Sigmoid colon (tissue), 7 donors: ENCODE results near the gene FAM83B. TPM values are rescaled to one million over a fixed set of nuclear protein-coding genes. Genes with fewer than 3 reads are reported as not detected.
"Not testable (repeated sequence)": the region's sequence is repeated elsewhere in the genome, so short reads cannot be mapped to it uniquely, and the experiment has no call there.

ENCODE experiments used
- DNase-seq: peaks from one replicate; pipeline ENCODE4 v3.0.0-alpha.2; 2019
- H3K27ac ChIP-seq, 4 donors: fragments of 200-600 bp; sonication (generic); one replicate each; pipeline ENCODE4 v1.5.1; 2016 to 2019; ENCODE audit warnings: mild to moderate bottlenecking in 1 of 4
- H3K27me3 ChIP-seq, 3 donors: fragments of 200-600 bp; sonication (generic); one replicate each; pipeline ENCODE4 v1.5.1; 2019; ENCODE audit warnings: mild to moderate bottlenecking in 1 of 3
- H3K36me3 ChIP-seq, 4 donors: fragments of 200-600 bp; sonication (generic); one replicate each; pipeline ENCODE4 v1.5.1; 2016 to 2019
- H3K4me1 ChIP-seq, 4 donors: fragments of 200-600 bp; sonication (generic); one replicate each; pipeline ENCODE4 v1.5.1; 2017 to 2019
- H3K4me3 ChIP-seq, 4 donors: fragments of 200-600 bp; sonication (generic); one replicate each; pipeline ENCODE4 v1.5.1; 2017 to 2019; ENCODE audit warnings: mild to moderate bottlenecking in 2 of 4, moderate library complexity in 1 of 4
- H3K9me3 ChIP-seq, 4 donors: fragments of 200-600 bp in 3 of 4; sonication (generic) in 3 of 4; one replicate each; pipeline versions ENCODE4 v1.5.1 to v1.6.1; 2013 to 2019
- CTCF ChIP-seq, 4 experiments: fragments of 450-650 bp in 3 of 4; fragments of 200-600 bp in 1 of 4; IDR thresholded peaks; one replicate each; pipeline ENCODE4 v1.5.1; 2016 to 2019; ENCODE audit warnings: antibody characterized with exemption in 4 of 4, mild to moderate bottlenecking in 3 of 4, moderate library complexity in 2 of 4
- EP300 ChIP-seq, 4 donors: sonication (generic); formaldehyde crosslinking; IDR thresholded peaks; one replicate each; pipeline ENCODE4 v1.6.1; 2017; ENCODE audit warnings: antibody characterized with exemption in 4 of 4
- POLR2A ChIP-seq, 2 donors: fragments of 450-650 bp; IDR thresholded peaks; one replicate each; pipeline ENCODE4 v1.6.1; 2016; ENCODE audit warnings: antibody characterized with exemption in 2 of 2, mild to moderate bottlenecking in 2 of 2, moderate library complexity in 2 of 2
- POLR2AphosphoS5 ChIP-seq, 4 donors: sonication (generic); formaldehyde crosslinking; IDR thresholded peaks; one replicate each; pipeline ENCODE4 v1.6.1; 2017; ENCODE audit warnings: antibody characterized with exemption in 4 of 4
- WGBS, 2 donors: extraction: QIAGEN DNeasy Blood & Tissue Kit; methylation state at CpG; one replicate each; pipeline ENCODE4 v1.1.7; 2013; 5-methylcytosine and 5-hydroxymethylcytosine counted together
- intact Hi-C: fragments of 100-400 bp; cut with DNase I; formaldehyde crosslinking; loops from one replicate; pipeline ENCODE4 v1.15.1; 2023
- polyA plus RNA-seq, 3 donors: library from polyadenylated mRNA; stranded (reverse); fragments of 200-250 nt; gene quantifications; one replicate each; pipeline ENCODE4 v1.2.3, GENCODE V29; 2013
- total RNA-seq, 4 donors: library from RNA; depleted of rRNA; stranded (reverse); fragments of >200 nt; gene quantifications; one replicate each; pipeline ENCODE4 v1.1.0, GENCODE V29; 2016
- donor health status: healthy with polysubstance abuse.
- donor health status: Bipolar disorder and iron deficiency.
- donor health status: healthy.

FAM83B gene, protein sequence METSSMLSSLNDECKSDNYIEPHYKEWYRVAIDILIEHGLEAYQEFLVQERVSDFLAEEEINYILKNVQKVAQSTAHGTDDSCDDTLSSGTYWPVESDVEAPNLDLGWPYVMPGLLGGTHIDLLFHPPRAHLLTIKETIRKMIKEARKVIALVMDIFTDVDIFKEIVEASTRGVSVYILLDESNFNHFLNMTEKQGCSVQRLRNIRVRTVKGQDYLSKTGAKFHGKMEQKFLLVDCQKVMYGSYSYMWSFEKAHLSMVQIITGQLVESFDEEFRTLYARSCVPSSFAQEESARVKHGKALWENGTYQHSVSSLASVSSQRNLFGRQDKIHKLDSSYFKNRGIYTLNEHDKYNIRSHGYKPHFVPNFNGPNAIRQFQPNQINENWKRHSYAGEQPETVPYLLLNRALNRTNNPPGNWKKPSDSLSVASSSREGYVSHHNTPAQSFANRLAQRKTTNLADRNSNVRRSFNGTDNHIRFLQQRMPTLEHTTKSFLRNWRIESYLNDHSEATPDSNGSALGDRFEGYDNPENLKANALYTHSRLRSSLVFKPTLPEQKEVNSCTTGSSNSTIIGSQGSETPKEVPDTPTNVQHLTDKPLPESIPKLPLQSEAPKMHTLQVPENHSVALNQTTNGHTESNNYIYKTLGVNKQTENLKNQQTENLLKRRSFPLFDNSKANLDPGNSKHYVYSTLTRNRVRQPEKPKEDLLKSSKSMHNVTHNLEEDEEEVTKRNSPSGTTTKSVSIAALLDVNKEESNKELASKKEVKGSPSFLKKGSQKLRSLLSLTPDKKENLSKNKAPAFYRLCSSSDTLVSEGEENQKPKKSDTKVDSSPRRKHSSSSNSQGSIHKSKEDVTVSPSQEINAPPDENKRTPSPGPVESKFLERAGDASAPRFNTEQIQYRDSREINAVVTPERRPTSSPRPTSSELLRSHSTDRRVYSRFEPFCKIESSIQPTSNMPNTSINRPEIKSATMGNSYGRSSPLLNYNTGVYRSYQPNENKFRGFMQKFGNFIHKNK
- under 1 TPM in 1 of 4 donors, not detected in 3; under 0.01 TPM for total RNA-seq
- 1 to 10 TPM; 3.5 to 5.1 (median 4.8) TPM for polyA plus RNA-seq

GRCh38 chr6:54846243-54846856 is at the start of gene FAM83B:
Gene FAM83B, plus strand, starts transcription at chr6:54846771. Its CDS starts 23,476 bp downstream, at chr6:54870247.
- intact Hi-C loops = no loop called here
- peaks cover 0 to 32% (median 5%) of the 10 kb centered on the region in 3 donors for H3K27me3 ChIP-seq
- 3 to 12% methylated on average over 50 of the region's 50 CpGs for WGBS, 2 donors
- H3K4me3 ChIP-seq = peak within 1 kb of the TSS in 3 of 4 donors; percentile 20 to 38 (median 34)
- H3K36me3 ChIP-seq = no peaks in the 10 kb centered on the region
- H3K9me3 ChIP-seq = no peaks in the 10 kb centered on the region
- H3K27ac ChIP-seq = no peak within 1 kb of the TSS
- DNase-seq = no peak
- no peak for TF ChIP-seq CTCF (IDR thresholded peaks at IDR 0.05)
- TF ChIP-seq POLR2A (IDR thresholded peaks at IDR 0.05) = no peak
- TF ChIP-seq POLR2AphosphoS5 (IDR thresholded peaks at IDR 0.05) = no peak
- TF ChIP-seq EP300 (IDR thresholded peaks at IDR 0.05) = no peak
- peaks cover 0 to 12% (median 5%) of the 10 kb centered on the region in 4 donors for H3K4me1 ChIP-seq

GRCh38 chr6:54796918-54797317 is 49.7 kb upstream of the FAM83B start:
- intact Hi-C loops, H3K27me3 ChIP-seq, H3K36me3 ChIP-seq, H3K4me3 ChIP-seq, H3K9me3 ChIP-seq, H3K4me1 ChIP-seq, H3K27ac ChIP-seq, DNase-seq: not testable (repeated sequence)

GRCh38 chr6:54800050-54800600 is 46.4 kb upstream of the FAM83B start:
- Histone ChIP-seq H3K27ac (no peak overlapping the region), H3K9me3 (peaks cover 0 to 3% (median 1%) of the 10 kb centered on the region in 4 donors), H3K27me3 (no peaks in the 10 kb centered on the region), H3K4me3 (no peak overlapping the region), H3K36me3 (no peaks in the 10 kb centered on the region), H3K4me1 (peaks cover 0 to 30% (median 9%) of the 10 kb centered on the region in 4 donors)
- DNase-seq = no peak
- intact Hi-C loops = no loop called here
- TF ChIP-seq POLR2AphosphoS5 (IDR thresholded peaks at IDR 0.05) (no peak), POLR2A (IDR thresholded peaks at IDR 0.05) (no peak), EP300 (IDR thresholded peaks at IDR 0.05) (no peak), CTCF (IDR thresholded peaks at IDR 0.05) (no peak)
- WGBS, 2 donors = 84 to 89% methylated on average over 4 of the region's 4 CpGs

GRCh38 chr6:54801244-54801643 is 45.3 kb upstream of the FAM83B start:
- intact Hi-C loops = no loop called here
- Histone ChIP-seq H3K27me3 (no peaks in the 10 kb centered on the region), H3K4me3 (no peak overlapping the region), H3K27ac (no peak overlapping the region), H3K4me1 (peaks cover 0 to 39% (median 12%) of the 10 kb centered on the region in 4 donors), H3K36me3 (no peaks in the 10 kb centered on the region), H3K9me3 (peaks cover 0 to 3% (median 0%) of the 10 kb centered on the region in 4 donors)
- TF ChIP-seq POLR2AphosphoS5 (IDR thresholded peaks at IDR 0.05) (no peak), POLR2A (IDR thresholded peaks at IDR 0.05) (no peak), CTCF (IDR thresholded peaks at IDR 0.05) (no peak), EP300 (IDR thresholded peaks at IDR 0.05) (no peak)
- no peak for DNase-seq
